Karpas-422 (cell line): Measurements from ENCODE around the gene IL36G. TPM values are rescaled to one million over a fixed set of nuclear protein-coding genes. Genes with fewer than 3 reads are reported as not detected.

ENCODE experiments used
- DNase-seq: peaks from one replicate; pipeline ENCODE4 v3.0.0-alpha.2; 2015
- H2AFZ ChIP-seq: fragments of 200-600 bp; sonication (generic); 2 replicates; pipeline ENCODE4 v1.6.1; 2014; ENCODE audit warnings: antibody characterized with exemption, low read length, mixed read lengths
- H3K27ac ChIP-seq: fragments of 200-600 bp; sonication (generic); 2 replicates; pipeline ENCODE4 v1.5.1; 2014; ENCODE audit warnings: mild to moderate bottlenecking, low read length, moderate library complexity
- H3K27me3 ChIP-seq: fragments of 200-600 bp; sonication (generic); 2 replicates; pipeline ENCODE4 v1.6.1; 2014; ENCODE audit warnings: low read length, mixed read lengths
- H3K36me3 ChIP-seq: fragments of 200-600 bp; sonication (generic); 2 replicates; pipeline ENCODE4 v1.6.1; 2014; ENCODE audit warnings: low read length, mixed read lengths; ENCODE audit not compliant: insufficient read depth
- H3K4me1 ChIP-seq: fragments of 200-600 bp; sonication (generic); 2 replicates; pipeline ENCODE4 v1.6.1; 2014; ENCODE audit warnings: mild to moderate bottlenecking, low read length, mixed read lengths
- H3K4me2 ChIP-seq: fragments of 200-600 bp; sonication (generic); 2 replicates; pipeline ENCODE4 v1.6.1; 2014; ENCODE audit warnings: low read length, low read depth, mild to moderate bottlenecking; ENCODE audit not compliant: poor library complexity, severe bottlenecking
- H3K4me3 ChIP-seq: fragments of 200-600 bp; sonication (generic); 2 replicates; pipeline ENCODE4 v1.5.1; 2014; ENCODE audit warnings: mild to moderate bottlenecking, antibody characterized with exemption, low read length, mixed read lengths
- H3K79me2 ChIP-seq: fragments of 200-600 bp; sonication (generic); 2 replicates; pipeline ENCODE4 v1.6.1; 2014; ENCODE audit warnings: mild to moderate bottlenecking, low read length, mixed read lengths
- H3K9ac ChIP-seq: fragments of 200-600 bp; sonication (generic); 2 replicates; pipeline ENCODE4 v1.6.0; 2014; ENCODE audit warnings: low read length
- H3K9me2 ChIP-seq: fragments of 200-600 bp; sonication (generic), shearing (Covaris generic); replicated peaks from 2 replicates; pipeline ENCODE4 v1.6.0; 2014; ENCODE audit warnings: mild to moderate bottlenecking, low read length, moderate library complexity; ENCODE audit not compliant: insufficient read depth
- H3K9me3 ChIP-seq: fragments of 300-700, 200-600 bp; sonication (generic); 2 replicates; pipeline ENCODE4 v1.6.1; 2014; ENCODE audit warnings: low read length, mixed read lengths
- H4K20me1 ChIP-seq: fragments of 200-600 bp; sonication (generic); 2 replicates; pipeline ENCODE4 v1.6.1; 2014; ENCODE audit warnings: mild to moderate bottlenecking, antibody characterized with exemption, low read length, low read depth; ENCODE audit not compliant: insufficient read depth
- total RNA-seq: library from RNA; depleted of rRNA; stranded (reverse); fragments of >200 nt; shearing (Covaris generic); gene quantifications from 2 replicates; pipeline ENCODE4 v1.2.3, GENCODE V29; 2014; ENCODE audit warnings: low replicate concordance

Gene IL36G
- total RNA-seq, 1 experiment from 2014 or later = not detected

GRCh38 chr2:112959109-112959812, 18.5 kb upstream of the IL36G start:
- Histone ChIP-seq H3K36me3 (no peaks in the 10 kb centered on the region), H3K9me3 (no peaks in the 10 kb centered on the region), H4K20me1 (no peaks in the 10 kb centered on the region), H3K4me2 (no peak overlapping the region), H3K9me2 (no peaks in the 10 kb centered on the region), H3K27ac (no peak overlapping the region), H3K27me3 (no peaks in the 10 kb centered on the region), H3K4me1 (no peaks in the 10 kb centered on the region), H3K9ac (no peak overlapping the region), H3K79me2 (no peaks in the 10 kb centered on the region), H2AFZ (no peak overlapping the region), H3K4me3 (no peak overlapping the region)
- no peak for DNase-seq

- Histone ChIP-seq H3K4me3 (no peak overlapping the region), H3K9me2 (no peaks in the 10 kb centered on the region), H3K27me3 (no peaks in the 10 kb centered on the region), H3K9ac (no peak overlapping the region), H3K4me1 (no peaks in the 10 kb centered on the region), H2AFZ (no peak overlapping the region), H3K79me2 (no peaks in the 10 kb centered on the region), H3K9me3 (no peaks in the 10 kb centered on the region), H3K4me2 (no peak overlapping the region), H3K36me3 (no peaks in the 10 kb centered on the region), H4K20me1 (no peaks in the 10 kb centered on the region), H3K27ac (no peak overlapping the region)
- no peak for DNase-seq
Observed at GRCh38 chr2:112960230-112960825, 17.5 kb upstream of the IL36G start.

GRCh38 chr2:112962308-112963175, 15.3 kb upstream of the IL36G start:
- Histone ChIP-seq H2AFZ (no peak overlapping the region), H3K4me2 (no peak overlapping the region), H3K4me3 (no peak overlapping the region), H3K79me2 (no peaks in the 10 kb centered on the region), H3K4me1 (no peaks in the 10 kb centered on the region), H3K9me2 (no peaks in the 10 kb centered on the region), H3K27ac (no peak overlapping the region), H3K36me3 (no peaks in the 10 kb centered on the region), H3K9me3 (no peaks in the 10 kb centered on the region), H4K20me1 (no peaks in the 10 kb centered on the region), H3K27me3 (no peaks in the 10 kb centered on the region), H3K9ac (no peak overlapping the region)
- DNase-seq = no peak

GRCh38 chr2:112967023-112967422, 10.8 kb upstream of the IL36G start:
- H3K4me3 ChIP-seq = no peak overlapping the region

GRCh38 chr2:112972423-112973086, 5.3 kb upstream of the IL36G start:
- Histone ChIP-seq H4K20me1 (no peaks in the 10 kb centered on the region), H3K36me3 (no peaks in the 10 kb centered on the region), H2AFZ (no peak overlapping the region)

More at GRCh38 chr2:112967023-112967422, 10.8 kb upstream of the IL36G start:
- Histone ChIP-seq H3K9me3 (no peaks in the 10 kb centered on the region), H3K9ac (no peak overlapping the region), H3K4me1 (no peaks in the 10 kb centered on the region), H3K79me2 (no peaks in the 10 kb centered on the region), H3K4me2 (no peak overlapping the region), H3K27ac (no peak overlapping the region), H4K20me1 (no peaks in the 10 kb centered on the region), H3K9me2 (no peaks in the 10 kb centered on the region), H3K36me3 (no peaks in the 10 kb centered on the region), H2AFZ (no peak overlapping the region), H3K27me3 (no peaks in the 10 kb centered on the region)
- no peak for DNase-seq

GRCh38 chr2:112973156-112973555, 4.7 kb upstream of the IL36G start:
- no peak overlapping the region for H3K27ac ChIP-seq
- no peaks in the 10 kb centered on the region for H3K36me3 ChIP-seq
- H3K79me2 ChIP-seq = no peaks in the 10 kb centered on the region
- H3K9me2 ChIP-seq = 0 out of 2 replicates have a peak, but pooled peaks cover 5% of the 10 kb centered on the region
- no peak for DNase-seq
- no peaks in the 10 kb centered on the region for H4K20me1 ChIP-seq
- no peak overlapping the region for H3K9ac ChIP-seq
- no peak overlapping the region for H2AFZ ChIP-seq
- no peaks in the 10 kb centered on the region for H3K4me1 ChIP-seq
- H3K27me3 ChIP-seq = no peaks in the 10 kb centered on the region
- H3K9me3 ChIP-seq = no peaks in the 10 kb centered on the region
- no peak overlapping the region for H3K4me3 ChIP-seq
- H3K4me2 ChIP-seq = no peak overlapping the region

More at GRCh38 chr2:112972423-112973086, 5.3 kb upstream of the IL36G start:
- Histone ChIP-seq H3K4me3 (no peak overlapping the region), H3K79me2 (no peaks in the 10 kb centered on the region), H3K4me2 (no peak overlapping the region), H3K4me1 (no peaks in the 10 kb centered on the region), H3K9me2 (0 out of 2 replicates have a peak, but pooled peaks cover 5% of the 10 kb centered on the region), H3K27me3 (no peaks in the 10 kb centered on the region), H3K9me3 (no peaks in the 10 kb centered on the region), H3K27ac (no peak overlapping the region), H3K9ac (no peak overlapping the region)
- DNase-seq = no peak

- no peak overlapping the region for H3K27ac ChIP-seq
Observed at GRCh38 chr2:112979731-112980130, 1.9 kb downstream of the IL36G start.

More at GRCh38 chr2:112979731-112980130, 1.9 kb downstream of the IL36G start:
- H3K9me3 ChIP-seq = no peaks in the 10 kb centered on the region
- no peak overlapping the region for H2AFZ ChIP-seq
- no peaks in the 10 kb centered on the region for H3K79me2 ChIP-seq
- no peak overlapping the region for H3K9ac ChIP-seq
- DNase-seq = no peak
- H3K4me3 ChIP-seq = no peak overlapping the region
- H3K27me3 ChIP-seq = no peaks in the 10 kb centered on the region
- 0 out of 2 replicates have a peak, but pooled peaks cover under 1% of the 10 kb centered on the region for H3K9me2 ChIP-seq
- H4K20me1 ChIP-seq = no peaks in the 10 kb centered on the region
- H3K4me2 ChIP-seq = no peak overlapping the region
- no peaks in the 10 kb centered on the region for H3K4me1 ChIP-seq
- H3K36me3 ChIP-seq = no peaks in the 10 kb centered on the region
